HepG2 (cell line): ENCODE results near the gene CBX2. TPM values are rescaled to one million over a fixed set of nuclear protein-coding genes. Genes with fewer than 3 reads are reported as not detected.

ENCODE experiments used
- ATF5 ChIP-seq: sonication (generic); formaldehyde crosslinking; IDR thresholded peaks from 2 replicates; pipeline ENCODE4 v1.4.0; 2020; ENCODE audit warnings: mild to moderate bottlenecking, low read depth, missing genetic modification reagents
- BCLAF1 ChIP-seq: fragments of 450-650 bp; IDR thresholded peaks from 2 replicates; pipeline ENCODE4 v1.6.1; 2017; ENCODE audit warnings: mild to moderate bottlenecking
- CERS6 ChIP-seq: sonication (generic); formaldehyde crosslinking; IDR thresholded peaks from 2 replicates; pipeline ENCODE4 v1.5.0; 2020; ENCODE audit warnings: missing genetic modification reagents
- E2F1 ChIP-seq: sonication (generic); formaldehyde crosslinking; IDR thresholded peaks from 2 replicates; pipeline ENCODE4 v1.5.0; 2020; ENCODE audit warnings: missing genetic modification reagents
- ELF1 ChIP-seq: sonication (generic); formaldehyde crosslinking; IDR thresholded peaks from 2 replicates; pipeline ENCODE4 v1.4.0; 2020; ENCODE audit warnings: missing genetic modification reagents
- KLF16 ChIP-seq, 2 experiments: sonication (generic) in 1 of 2; formaldehyde crosslinking in 1 of 2; IDR thresholded peaks; 2 replicates each; pipeline versions ENCODE4 v1.6.1 to v1.8.0; 2016 to 2023; ENCODE audit warnings: missing genetic modification reagents in 2 of 2, missing compliant biosample characterization in 1 of 2
- RBAK ChIP-seq: sonication (generic); formaldehyde crosslinking; IDR thresholded peaks from 2 replicates; pipeline ENCODE4 v1.5.1; 2020; ENCODE audit warnings: mild to moderate bottlenecking, missing genetic modification reagents
- RELA ChIP-seq: sonication (generic); formaldehyde crosslinking; IDR thresholded peaks from 2 replicates; pipeline ENCODE4 v1.4.0; 2020; ENCODE audit warnings: missing genetic modification reagents
- RERE ChIP-seq: IDR thresholded peaks from 2 replicates; pipeline ENCODE4 v1.6.1; 2016; ENCODE audit warnings: low read depth, missing genetic modification reagents, missing compliant biosample characterization
- SIX4 ChIP-seq: sonication (generic); formaldehyde crosslinking; IDR thresholded peaks from 2 replicates; pipeline ENCODE4 v1.4.0; 2020; ENCODE audit warnings: missing genetic modification reagents
- TCF7L2 ChIP-seq: IDR thresholded peaks from 2 replicates; pipeline ENCODE4 v1.6.1; 2011; ENCODE audit warnings: mild to moderate bottlenecking, low read depth, low read length, moderate library complexity
- TIGD3 ChIP-seq: sonication (generic); formaldehyde crosslinking; IDR thresholded peaks from 2 replicates; pipeline ENCODE4 v1.5.1; 2020; ENCODE audit warnings: mild to moderate bottlenecking, missing genetic modification reagents, borderline replicate concordance
- ZNF20 ChIP-seq: sonication (generic); formaldehyde crosslinking; IDR thresholded peaks from 2 replicates; pipeline ENCODE4 v1.4.0; 2020; ENCODE audit warnings: mild to moderate bottlenecking, moderate library complexity, missing genetic modification reagents
- ZNF33B ChIP-seq: sonication (generic); formaldehyde crosslinking; IDR thresholded peaks from 2 replicates; pipeline ENCODE4 v1.5.1; 2020; ENCODE audit warnings: mild to moderate bottlenecking, missing genetic modification reagents
- ZNF367 ChIP-seq: sonication (generic); formaldehyde crosslinking; IDR thresholded peaks from 2 replicates; pipeline ENCODE4 v1.4.0; 2020; ENCODE audit warnings: missing genetic modification reagents, borderline replicate concordance
- polyA plus RNA-seq, 8 experiments: library from polyadenylated mRNA; depleted of rRNA in 3 of 8; stranded (reverse) in 7 of 8; unstranded in 1 of 8; fragments of >200 nt; fragmentation: Illumina TruSeq in 4 of 8; extraction: Trizol in 4 of 8; gene quantifications; 2 replicates each; pipeline versions ENCODE4 v1.2.1 to v1.2.3, GENCODE V29; 2011 to 2016; ENCODE audit warnings: low read depth in 4 of 8, missing spikeins in 1 of 8, mixed read lengths in 1 of 8; ENCODE audit not compliant: insufficient read depth in 1 of 8
- total RNA-seq, 5 experiments: library from RNA; depleted of rRNA; stranded (reverse); fragments of >200 nt; fragmentation: Illumina TruSeq; extraction: Trizol; gene quantifications; 2 replicates each; pipeline ENCODE4 v1.2.3, GENCODE V29; 2016; ENCODE audit warnings: low read depth in 1 of 5

Gene CBX2
- total and polyA plus RNA-seq, 2 of the 13 experiments (the other 11 are each of a cell fraction or from before 2014, with no cell fraction given) = 14.5 to 31.1 TPM

GRCh38 chr17:79832218-79833109 lies 54.5 kb downstream of the CBX2 start (continued):
- TF ChIP-seq CERS6 (CRISPR knock-in tag) (no peak), ZNF33B (CRISPR knock-in tag) (no peak), TCF7L2 (no peak), ATF5 (no peak), ZNF20 (no peak), E2F1 (CRISPR knock-in tag) (peak; percentile 62; the same call in 1 of the 2 replicates), RBAK (0 out of 2 replicates have a peak, but pooled peaks have one; percentile 6), BCLAF1 (no peak), RERE (no peak; the same call in 1 of the 2 replicates), TIGD3 (CRISPR knock-in tag) (no peak), KLF16 (CRISPR knock-in tag; IDR thresholded peaks at IDR 0.05) (0 out of 4 replicates have a peak, but pooled peaks of 1 of the 2 experiments have one; percentile 20), RELA (CRISPR knock-in tag) (peak; percentile 50; the same call in 1 of the 2 replicates), ZNF367 (CRISPR knock-in tag) (peak; percentile 75; the same call in 1 of the 2 replicates), ELF1 (CRISPR knock-in tag) (0 out of 2 replicates have a peak, but pooled peaks have one; percentile 29), SIX4 (CRISPR knock-in tag) (no peak)
